ENCODE measurements around the gene RIBC1. TPM values are rescaled to one million over a fixed set of nuclear protein-coding genes. Genes with fewer than 3 reads are reported as not detected.

RIBC1 gene
- total RNA-seq, 1 experiment from 2014 or later: 0.88 TPM

DNA sequence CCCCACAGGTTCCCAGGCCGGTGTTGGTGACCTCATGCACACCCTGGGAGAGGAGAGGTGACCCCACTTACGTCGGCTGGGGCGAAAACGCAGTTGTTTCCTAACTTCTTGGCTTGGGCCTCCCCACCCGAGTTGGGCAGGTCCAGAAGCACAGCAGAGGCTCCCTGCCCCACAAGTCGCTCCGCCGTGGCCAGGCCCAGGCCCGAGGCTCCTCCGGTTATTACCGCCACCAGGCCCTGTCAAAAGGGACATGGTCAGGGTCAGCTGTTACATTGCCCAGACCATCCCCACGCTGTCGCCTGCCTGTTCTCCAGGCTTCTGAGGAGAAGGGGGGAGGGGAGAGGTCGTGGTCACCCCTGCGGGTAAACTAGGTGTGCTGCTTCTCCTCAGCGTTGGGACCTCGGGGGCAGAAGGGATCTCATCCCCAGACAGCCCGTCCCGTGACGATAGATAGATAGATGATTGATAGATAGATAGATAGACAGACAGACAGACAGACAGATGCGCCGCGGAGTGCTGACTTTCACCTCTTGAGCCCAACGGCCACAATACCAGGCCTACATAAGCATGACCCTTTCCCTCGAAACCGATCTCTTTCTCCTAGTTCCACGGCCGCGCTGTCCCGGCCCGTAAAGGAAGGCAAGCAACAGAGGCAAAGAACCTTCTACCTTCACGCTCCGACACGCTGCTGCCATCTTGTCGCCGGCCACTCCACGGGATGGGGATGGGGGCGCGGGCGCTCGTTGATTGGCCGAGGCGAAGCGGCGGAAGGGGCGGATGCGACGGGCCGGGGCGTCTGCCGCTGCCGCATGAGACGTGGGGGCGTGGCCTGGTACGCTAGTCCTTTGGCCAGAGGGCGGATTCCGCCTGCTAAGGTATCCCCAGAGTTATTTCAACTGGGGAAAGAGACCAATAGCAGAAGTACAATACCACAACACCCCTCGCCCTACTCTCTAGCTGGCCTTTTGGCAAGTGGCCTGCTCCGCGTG, 11.3 kb downstream of the RIBC1 start, which contains the start of gene HSD17B10:
TSS of gene HSD17B10 (minus strand) at position 720 of the 989 bp plus-strand sequence. CDS start at position 695, 25 bp downstream.
- ChIA-PET CTCF (no interaction called here), POLR2A (interaction anchor here (0.8 kb wide), 1 partner anchor 11 kb away, joined by 3 read pairs; the partner anchor contains the start of gene RIBC1)
- intact Hi-C loops (cut with micrococcal nuclease; ENCODE audit: unreplicated experiment): loop anchor here (1.0 kb wide), 3 partner anchors 12 to 117 kb away; partner anchors contain the start of genes RIBC1 and SMC1A
- Histone ChIP-seq H3K4me1 (peaks cover 7% of the 10 kb centered on the region; the same call in 1 of the 2 replicates), H3K27me3 (replicated peaks; ENCODE audit: control insufficient read depth, insufficient read depth, low read length) (no peaks in the 10 kb centered on the region), H3K36me3 (ENCODE audit: control insufficient read depth, insufficient read depth, low read length) (no peaks in the 10 kb centered on the region; the same call in none of the 2 replicates), H3K9me3 (no peaks in the 10 kb centered on the region), H3K4me3 (ENCODE audit: low read depth, low read length) (peak within 1 kb of the TSS; percentile 87)
- H3K4me3 Mint-ChIP-seq (ENCODE audit: unreplicated experiment): peak within 1 kb of the TSS; percentile 97
- H3K4me1 Mint-ChIP-seq (ENCODE audit: low read depth, unreplicated experiment): peaks cover 7% of the 10 kb centered on the region
- H3K9me3 Mint-ChIP-seq (ENCODE audit: unreplicated experiment): no peaks in the 10 kb centered on the region
- DNase-seq: peak; percentile 89
- H3K36me3 Mint-ChIP-seq (ENCODE audit: insufficient read depth, unreplicated experiment): peaks cover 15% of the 10 kb centered on the region
- no TSS peak for BruUV-seq (replicated peaks)
- TF ChIP-seq, protein P1, sequence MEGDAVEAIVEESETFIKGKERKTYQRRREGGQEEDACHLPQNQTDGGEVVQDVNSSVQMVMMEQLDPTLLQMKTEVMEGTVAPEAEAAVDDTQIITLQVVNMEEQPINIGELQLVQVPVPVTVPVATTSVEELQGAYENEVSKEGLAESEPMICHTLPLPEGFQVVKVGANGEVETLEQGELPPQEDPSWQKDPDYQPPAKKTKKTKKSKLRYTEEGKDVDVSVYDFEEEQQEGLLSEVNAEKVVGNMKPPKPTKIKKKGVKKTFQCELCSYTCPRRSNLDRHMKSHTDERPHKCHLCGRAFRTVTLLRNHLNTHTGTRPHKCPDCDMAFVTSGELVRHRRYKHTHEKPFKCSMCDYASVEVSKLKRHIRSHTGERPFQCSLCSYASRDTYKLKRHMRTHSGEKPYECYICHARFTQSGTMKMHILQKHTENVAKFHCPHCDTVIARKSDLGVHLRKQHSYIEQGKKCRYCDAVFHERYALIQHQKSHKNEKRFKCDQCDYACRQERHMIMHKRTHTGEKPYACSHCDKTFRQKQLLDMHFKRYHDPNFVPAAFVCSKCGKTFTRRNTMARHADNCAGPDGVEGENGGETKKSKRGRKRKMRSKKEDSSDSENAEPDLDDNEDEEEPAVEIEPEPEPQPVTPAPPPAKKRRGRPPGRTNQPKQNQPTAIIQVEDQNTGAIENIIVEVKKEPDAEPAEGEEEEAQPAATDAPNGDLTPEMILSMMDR (IDR thresholded peaks at IDR 0.05; ENCODE audit: insufficient read depth in 1 of 2, low read depth in 1 of 2, low read length in 1 of 2, severe bottlenecking in 1 of 2, unreplicated experiment in 1 of 2): no peak
- peak within 1 kb of the TSS; percentile 79 for H3K27ac Mint-ChIP-seq (ENCODE audit: unreplicated experiment)
- no peaks in the 10 kb centered on the region for H3K27me3 Mint-ChIP-seq (ENCODE audit: insufficient read depth, unreplicated experiment)

DNA sequence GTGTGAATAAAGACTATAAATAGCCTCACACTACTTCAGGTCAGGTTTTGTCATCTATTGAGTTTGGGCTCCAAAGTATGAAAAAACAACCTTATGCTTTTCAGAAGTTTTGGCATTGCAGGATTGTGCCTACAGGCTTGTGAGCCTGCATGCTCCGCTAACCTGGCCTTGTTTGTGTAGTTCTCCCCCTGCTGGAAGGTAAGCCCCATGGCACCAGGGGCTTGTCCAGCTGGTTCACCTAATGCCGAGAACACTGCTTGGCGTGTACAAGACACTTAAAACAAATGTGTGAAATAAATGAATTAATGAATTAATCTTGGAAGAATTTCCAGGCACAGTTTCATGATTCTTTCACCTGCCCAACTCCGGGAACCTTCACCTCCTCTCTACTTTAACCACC, 13.3 kb downstream of the RIBC1 start:
- DNase-seq: peak; percentile 61 to 67
- Mint-ChIP-seq H3K36me3 (ENCODE audit: insufficient read depth, unreplicated experiment) (peaks cover 8% of the 10 kb centered on the region), H3K4me1 (ENCODE audit: low read depth, unreplicated experiment) (peaks cover 7% of the 10 kb centered on the region), H3K27ac (ENCODE audit: unreplicated experiment) (no peak overlapping the region), H3K4me3 (ENCODE audit: unreplicated experiment) (no peak overlapping the region), H3K9me3 (ENCODE audit: unreplicated experiment) (no peaks in the 10 kb centered on the region), H3K27me3 (ENCODE audit: insufficient read depth, unreplicated experiment) (no peaks in the 10 kb centered on the region)
- Histone ChIP-seq H3K4me1 (peaks cover 7% of the 10 kb centered on the region; the same call in 1 of the 2 replicates), H3K4me3 (ENCODE audit: low read depth, low read length) (no peak overlapping the region), H3K27me3 (replicated peaks; ENCODE audit: control insufficient read depth, insufficient read depth, low read length) (no peaks in the 10 kb centered on the region), H3K9me3 (no peaks in the 10 kb centered on the region), H3K36me3 (ENCODE audit: control insufficient read depth, insufficient read depth, low read length) (no peaks in the 10 kb centered on the region; the same call in none of the 2 replicates)
- POLR2A ChIA-PET: interaction anchor here (0.5 kb wide), 1 partner anchor 472 kb away, joined by 3 read pairs; no protein-coding TSS in a partner anchor
- no TSS peak for BruUV-seq (replicated peaks)
- intact Hi-C loops (cut with micrococcal nuclease; ENCODE audit: unreplicated experiment): no loop called here
- TF ChIP-seq, protein P1 (IDR thresholded peaks at IDR 0.05; ENCODE audit: insufficient read depth in 1 of 2, low read depth in 1 of 2, low read length in 1 of 2, severe bottlenecking in 1 of 2, unreplicated experiment in 1 of 2): peak; percentile 48 to 84
- CTCF ChIA-PET: interaction anchor here (0.5 to 1.8 kb wide), 6 partner anchors 10 to 612 kb away, joined by 3 to 5 read pairs (median 4); no protein-coding TSS in a partner anchor

DNA sequence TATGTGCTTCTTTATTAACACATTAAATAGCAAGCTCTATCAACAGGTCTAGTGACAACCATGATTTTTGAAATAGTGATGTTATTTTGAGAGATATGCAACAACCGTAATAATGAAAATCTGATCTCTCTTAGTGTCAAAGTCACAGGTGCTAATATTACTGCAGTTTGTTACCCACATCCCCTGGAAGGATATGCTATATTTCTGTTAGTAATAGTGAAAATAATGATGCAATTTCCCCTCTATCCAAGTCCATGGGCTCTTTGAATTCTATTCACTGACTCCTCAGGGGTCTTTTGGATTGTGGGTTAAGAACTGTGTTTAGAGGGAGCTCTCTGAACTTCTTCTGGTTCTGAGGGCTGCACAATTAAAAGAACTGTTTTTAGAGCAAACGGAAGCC, 14.5 kb downstream of the RIBC1 start:
- CTCF ChIA-PET: interaction anchor here (1.0 to 1.8 kb wide), 3 partner anchors 122 to 143 kb away, joined by 4 to 5 read pairs (median 4); no protein-coding TSS in a partner anchor
- DNase-seq: no peak

More for the DNA sequence above, 14.5 kb downstream of the RIBC1 start:
- POLR2A ChIA-PET: no interaction called here
- Histone ChIP-seq H3K36me3 (ENCODE audit: control insufficient read depth, insufficient read depth, low read length) (no peaks in the 10 kb centered on the region), H3K9me3 (no peaks in the 10 kb centered on the region), H3K4me3 (ENCODE audit: low read depth, low read length) (no peak overlapping the region), H3K4me1 (peaks cover 7% of the 10 kb centered on the region; the same call in 1 of the 2 replicates), H3K27me3 (replicated peaks; ENCODE audit: control insufficient read depth, insufficient read depth, low read length) (no peaks in the 10 kb centered on the region)
- Mint-ChIP-seq H3K27me3 (ENCODE audit: insufficient read depth, unreplicated experiment) (no peaks in the 10 kb centered on the region), H3K9me3 (ENCODE audit: unreplicated experiment) (no peaks in the 10 kb centered on the region), H3K4me3 (ENCODE audit: unreplicated experiment) (no peak overlapping the region), H3K27ac (ENCODE audit: unreplicated experiment) (no peak overlapping the region), H3K36me3 (ENCODE audit: insufficient read depth, unreplicated experiment) (peaks cover 8% of the 10 kb centered on the region), H3K4me1 (ENCODE audit: low read depth, unreplicated experiment) (peaks cover 7% of the 10 kb centered on the region)
- BruUV-seq (replicated peaks): no TSS peak
- intact Hi-C loops (cut with micrococcal nuclease; ENCODE audit: unreplicated experiment): no loop called here
- TF ChIP-seq, protein P1 (IDR thresholded peaks at IDR 0.05; ENCODE audit: insufficient read depth in 1 of 2, low read depth in 1 of 2, low read length in 1 of 2, severe bottlenecking in 1 of 2, unreplicated experiment in 1 of 2): no peak
